ENCODE data around the gene RND1. TPM values are rescaled to one million over a fixed set of nuclear protein-coding genes. Genes with fewer than 3 reads are reported as not detected.

RND1 gene
- total and polyA plus RNA-seq, 2 of the 13 experiments (the other 11 are each of a cell fraction or from before 2014, with no cell fraction given) = 1.8 to 1.9 TPM

GRCh38 chr12:48890657-48891418 is 25.2 kb upstream of the RND1 start (continued):
- no peak for TF ChIP-seq ZNF280D (CRISPR knock-in tag; IDR thresholded peaks at IDR 0.05)
- no peak for TF ChIP-seq ZNF510 (CRISPR knock-in tag; IDR thresholded peaks at IDR 0.05; ENCODE audit: low read depth)
- TF ChIP-seq, protein P1, sequence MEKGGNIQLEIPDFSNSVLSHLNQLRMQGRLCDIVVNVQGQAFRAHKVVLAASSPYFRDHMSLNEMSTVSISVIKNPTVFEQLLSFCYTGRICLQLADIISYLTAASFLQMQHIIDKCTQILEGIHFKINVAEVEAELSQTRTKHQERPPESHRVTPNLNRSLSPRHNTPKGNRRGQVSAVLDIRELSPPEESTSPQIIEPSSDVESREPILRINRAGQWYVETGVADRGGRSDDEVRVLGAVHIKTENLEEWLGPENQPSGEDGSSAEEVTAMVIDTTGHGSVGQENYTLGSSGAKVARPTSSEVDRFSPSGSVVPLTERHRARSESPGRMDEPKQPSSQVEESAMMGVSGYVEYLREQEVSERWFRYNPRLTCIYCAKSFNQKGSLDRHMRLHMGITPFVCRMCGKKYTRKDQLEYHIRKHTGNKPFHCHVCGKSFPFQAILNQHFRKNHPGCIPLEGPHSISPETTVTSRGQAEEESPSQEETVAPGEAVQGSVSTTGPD (CRISPR knock-in tag; IDR thresholded peaks at IDR 0.05) = no peak
- TF ChIP-seq TBX3 (IDR thresholded peaks at IDR 0.05; ENCODE audit: borderline replicate concordance) = no peak
- TF ChIP-seq ZNF737 (CRISPR knock-in tag; IDR thresholded peaks at IDR 0.05; ENCODE audit: borderline replicate concordance) = no peak
- TF ChIP-seq NR3C1 (CRISPR knock-in tag; IDR thresholded peaks at IDR 0.05) = no peak
- no peak for TF ChIP-seq ZNF569 (CRISPR knock-in tag; IDR thresholded peaks at IDR 0.05; ENCODE audit: borderline replicate concordance)
- TF ChIP-seq ZBTB7A (CRISPR knock-in tag; IDR thresholded peaks at IDR 0.05) = no peak
- TF ChIP-seq ZNF747 (CRISPR knock-in tag; IDR thresholded peaks at IDR 0.05; ENCODE audit: borderline replicate concordance) = no peak
- no peak for TF ChIP-seq DPF2 (CRISPR knock-in tag; IDR thresholded peaks at IDR 0.05; ENCODE audit: borderline replicate concordance, low read depth)
- TF ChIP-seq FOXM1 (CRISPR knock-in tag; IDR thresholded peaks at IDR 0.05) = no peak
- no peak for TF ChIP-seq HCFC1 (IDR thresholded peaks at IDR 0.05; ENCODE audit: low read depth, low read length)
- TF ChIP-seq, protein P2, sequence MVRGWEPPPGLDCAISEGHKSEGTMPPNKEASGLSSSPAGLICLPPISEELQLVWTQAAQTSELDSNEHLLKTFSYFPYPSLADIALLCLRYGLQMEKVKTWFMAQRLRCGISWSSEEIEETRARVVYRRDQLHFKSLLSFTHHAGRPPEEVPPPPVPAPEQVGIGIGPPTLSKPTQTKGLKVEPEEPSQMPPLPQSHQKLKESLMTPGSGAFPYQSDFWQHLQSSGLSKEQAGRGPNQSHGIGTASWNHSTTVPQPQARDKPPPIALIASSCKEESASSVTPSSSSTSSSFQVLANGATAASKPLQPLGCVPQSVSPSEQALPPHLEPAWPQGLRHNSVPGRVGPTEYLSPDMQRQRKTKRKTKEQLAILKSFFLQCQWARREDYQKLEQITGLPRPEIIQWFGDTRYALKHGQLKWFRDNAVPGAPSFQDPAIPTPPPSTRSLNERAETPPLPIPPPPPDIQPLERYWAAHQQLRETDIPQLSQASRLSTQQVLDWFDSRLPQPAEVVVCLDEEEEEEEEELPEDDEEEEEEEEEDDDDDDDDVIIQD (CRISPR knock-in tag; IDR thresholded peaks at IDR 0.05; ENCODE audit: low read depth) = no peak
- TF ChIP-seq HDAC6 (IDR thresholded peaks at IDR 0.05; ENCODE audit: low read depth, low read length) = no peak
- TF ChIP-seq, protein P3, sequence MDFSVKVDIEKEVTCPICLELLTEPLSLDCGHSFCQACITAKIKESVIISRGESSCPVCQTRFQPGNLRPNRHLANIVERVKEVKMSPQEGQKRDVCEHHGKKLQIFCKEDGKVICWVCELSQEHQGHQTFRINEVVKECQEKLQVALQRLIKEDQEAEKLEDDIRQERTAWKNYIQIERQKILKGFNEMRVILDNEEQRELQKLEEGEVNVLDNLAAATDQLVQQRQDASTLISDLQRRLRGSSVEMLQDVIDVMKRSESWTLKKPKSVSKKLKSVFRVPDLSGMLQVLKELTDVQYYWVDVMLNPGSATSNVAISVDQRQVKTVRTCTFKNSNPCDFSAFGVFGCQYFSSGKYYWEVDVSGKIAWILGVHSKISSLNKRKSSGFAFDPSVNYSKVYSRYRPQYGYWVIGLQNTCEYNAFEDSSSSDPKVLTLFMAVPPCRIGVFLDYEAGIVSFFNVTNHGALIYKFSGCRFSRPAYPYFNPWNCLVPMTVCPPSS (IDR thresholded peaks at IDR 0.05) = no peak
- no peak for TF ChIP-seq ZFP1 (CRISPR knock-in tag; IDR thresholded peaks at IDR 0.05)
- TF ChIP-seq, protein P4, sequence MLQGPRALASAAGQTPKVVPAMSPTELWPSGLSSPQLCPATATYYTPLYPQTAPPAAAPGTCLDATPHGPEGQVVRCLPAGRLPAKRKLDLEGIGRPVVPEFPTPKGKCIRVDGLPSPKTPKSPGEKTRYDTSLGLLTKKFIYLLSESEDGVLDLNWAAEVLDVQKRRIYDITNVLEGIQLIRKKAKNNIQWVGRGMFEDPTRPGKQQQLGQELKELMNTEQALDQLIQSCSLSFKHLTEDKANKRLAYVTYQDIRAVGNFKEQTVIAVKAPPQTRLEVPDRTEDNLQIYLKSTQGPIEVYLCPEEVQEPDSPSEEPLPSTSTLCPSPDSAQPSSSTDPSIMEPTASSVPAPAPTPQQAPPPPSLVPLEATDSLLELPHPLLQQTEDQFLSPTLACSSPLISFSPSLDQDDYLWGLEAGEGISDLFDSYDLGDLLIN (CRISPR knock-in tag; IDR thresholded peaks at IDR 0.05; ENCODE audit: borderline replicate concordance) = no peak
- peak; percentile 28; the same call in 1 of the 2 replicates for TF ChIP-seq SOX5 (CRISPR knock-in tag; IDR thresholded peaks at IDR 0.05; ENCODE audit: borderline replicate concordance)
- TF ChIP-seq FOXA3 (CRISPR knock-in tag; IDR thresholded peaks at IDR 0.05) = peak; percentile 36; the same call in 1 of the 2 replicates
- 0 out of 2 replicates have a peak, but pooled peaks have one; percentile 23 for TF ChIP-seq RFX3 (CRISPR knock-in tag; IDR thresholded peaks at IDR 0.05)
- no peak for TF ChIP-seq ZSCAN22 (CRISPR knock-in tag; IDR thresholded peaks at IDR 0.05)
- peak; percentile 47; the same call in 1 of the 2 replicates for TF ChIP-seq SAP130 (CRISPR knock-in tag; IDR thresholded peaks at IDR 0.05; ENCODE audit: low read depth)
- no peak for TF ChIP-seq ZNF644 (CRISPR knock-in tag; IDR thresholded peaks at IDR 0.05; ENCODE audit: low read depth)

All from HepG2 (cell line).